Lower lobe of right lung (tissue), 2 donors: ENCODE results near the gene PNCK. TPM values are rescaled to one million over a fixed set of nuclear protein-coding genes. Genes with fewer than 3 reads are reported as not detected.
"Not testable (repeated sequence)": the region's sequence is repeated elsewhere in the genome, so short reads cannot be mapped to it uniquely, and the experiment has no call there.

Source experiments
- ATAC-seq, 2 donors: fragments of 200-7000 bp; cut with Tn5 transposase; one replicate each; pipeline ENCODE4 v1.9.1; 2020 to 2022; ENCODE audit warnings: mild to moderate bottlenecking in 2 of 2, moderate library complexity in 2 of 2
- DNase-seq: peaks from one replicate; pipeline ENCODE4 v3.0.0-alpha.2; 2020
- H3K27ac ChIP-seq: fragments of 200-600 bp; one replicate; pipeline ENCODE4 v1.8.0; 2022
- H3K27me3 ChIP-seq: fragments of 200-600 bp; one replicate; pipeline ENCODE4 v1.8.0; 2022; ENCODE audit warnings: low read depth
- H3K36me3 ChIP-seq: fragments of 200-600 bp; one replicate; pipeline ENCODE4 v1.8.0; 2022; ENCODE audit warnings: mild to moderate bottlenecking
- H3K4me1 ChIP-seq: fragments of 200-600 bp; one replicate; pipeline ENCODE4 v1.8.0; 2022
- H3K4me3 ChIP-seq: fragments of 200-600 bp; one replicate; pipeline ENCODE4 v1.8.0; 2022; ENCODE audit warnings: mild to moderate bottlenecking
- H3K9me3 ChIP-seq: fragments of 200-600 bp; one replicate; pipeline ENCODE4 v1.8.0; 2022
- CTCF ChIP-seq: fragments of 200-600 bp; IDR thresholded peaks from one replicate; pipeline ENCODE4 v1.8.0; 2022; ENCODE audit warnings: antibody characterized with exemption, mild to moderate bottlenecking
- intact Hi-C: fragments of 100-400 bp; cut with DNase I; formaldehyde crosslinking; loops from one replicate; pipeline ENCODE4 v1.11.0; 2022
- total RNA-seq: library from RNA; stranded (reverse); fragmentation: NEBNext Ultra II Directional; extraction: Animal tissue kit (Norgen Biotek cat#: 25700); gene quantifications from one replicate; pipeline ENCODE4 v1.2.1, GENCODE V29; 2021
- donor health status: DM: no; HTN: yes; CAD: no; lungs with severe emphysema.

PNCK gene
- total RNA-seq, 1 donor from 2014 or later: not detected

DNA sequence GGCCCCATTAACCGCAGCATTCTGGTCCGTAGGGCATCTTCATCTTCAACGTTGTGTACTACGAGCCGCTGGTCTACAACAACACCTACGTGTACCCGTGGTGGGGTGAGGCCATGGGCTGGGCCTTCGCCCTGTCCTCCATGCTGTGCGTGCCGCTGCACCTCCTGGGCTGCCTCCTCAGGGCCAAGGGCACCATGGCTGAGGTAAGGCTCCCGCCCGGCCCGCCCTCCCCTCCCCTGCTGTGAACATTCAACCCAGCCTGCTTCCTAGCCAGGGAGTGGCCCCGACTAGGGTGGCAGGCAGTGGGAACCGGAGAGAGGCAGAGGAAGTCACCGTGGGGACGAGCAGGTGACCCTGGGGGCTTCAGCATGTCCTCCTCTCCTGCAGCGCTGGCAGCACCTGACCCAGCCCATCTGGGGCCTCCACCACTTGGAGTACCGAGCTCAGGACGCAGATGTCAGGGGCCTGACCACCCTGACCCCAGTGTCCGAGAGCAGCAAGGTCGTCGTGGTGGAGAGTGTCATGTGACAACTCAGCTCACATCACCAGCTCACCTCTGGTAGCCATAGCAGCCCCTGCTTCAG is 21.2 kb upstream of the PNCK start:
- DNase-seq: no peak
- no peak for TF ChIP-seq CTCF

DNA sequence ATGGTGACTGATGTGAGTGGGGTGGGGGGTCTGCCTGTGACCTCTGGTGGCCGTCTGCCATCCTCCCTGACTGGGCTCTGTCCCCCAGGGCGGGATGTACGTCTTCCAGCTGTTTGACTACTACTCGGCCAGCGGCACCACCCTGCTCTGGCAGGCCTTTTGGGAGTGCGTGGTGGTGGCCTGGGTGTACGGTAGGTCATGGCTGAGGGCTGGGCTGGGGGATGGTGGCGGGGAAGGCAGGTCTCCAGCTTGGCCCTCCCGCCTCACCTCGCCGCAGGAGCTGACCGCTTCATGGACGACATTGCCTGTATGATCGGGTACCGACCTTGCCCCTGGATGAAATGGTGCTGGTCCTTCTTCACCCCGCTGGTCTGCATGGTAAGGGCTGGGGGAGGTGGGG is 20.6 kb upstream of the PNCK start:
- H3K36me3 ChIP-seq, H3K4me3 ChIP-seq, intact Hi-C loops, ATAC-seq, H3K4me1 ChIP-seq, H3K27me3 ChIP-seq, H3K27ac ChIP-seq, DNase-seq, H3K9me3 ChIP-seq: not testable (repeated sequence)

More for the DNA sequence above, 21.2 kb upstream of the PNCK start:
- Histone ChIP-seq H3K36me3 (no peaks in the 10 kb centered on the region), H3K27me3 (no peaks in the 10 kb centered on the region), H3K4me3 (no peak overlapping the region), H3K4me1 (no peaks in the 10 kb centered on the region), H3K9me3 (no peaks in the 10 kb centered on the region), H3K27ac (no peak overlapping the region)
- no peak for ATAC-seq
- intact Hi-C loops: no loop called here

GRCh38 chrX:153693216-153694086 is 19.8 kb upstream of the PNCK start:
- DNase-seq: no peak

GRCh38 chrX:153692611-153693156 is 19.1 kb upstream of the PNCK start:
- no peaks in the 10 kb centered on the region for H3K27me3 ChIP-seq
- no peak overlapping the region for H3K27ac ChIP-seq
- no peaks in the 10 kb centered on the region for H3K36me3 ChIP-seq
- H3K9me3 ChIP-seq: no peaks in the 10 kb centered on the region
- intact Hi-C loops: no loop called here
- H3K4me1 ChIP-seq: no peaks in the 10 kb centered on the region
- no peak for ATAC-seq
- DNase-seq: no peak
- no peak overlapping the region for H3K4me3 ChIP-seq
- no peak for TF ChIP-seq CTCF

More at GRCh38 chrX:153693216-153694086, 19.8 kb upstream of the PNCK start:
- Histone ChIP-seq H3K9me3 (no peaks in the 10 kb centered on the region), H3K27ac (no peak overlapping the region), H3K27me3 (no peaks in the 10 kb centered on the region), H3K4me3 (no peak overlapping the region), H3K4me1 (no peaks in the 10 kb centered on the region), H3K36me3 (no peaks in the 10 kb centered on the region)
- no peak for TF ChIP-seq CTCF
- ATAC-seq: no peak
- intact Hi-C loops: no loop called here

DNA sequence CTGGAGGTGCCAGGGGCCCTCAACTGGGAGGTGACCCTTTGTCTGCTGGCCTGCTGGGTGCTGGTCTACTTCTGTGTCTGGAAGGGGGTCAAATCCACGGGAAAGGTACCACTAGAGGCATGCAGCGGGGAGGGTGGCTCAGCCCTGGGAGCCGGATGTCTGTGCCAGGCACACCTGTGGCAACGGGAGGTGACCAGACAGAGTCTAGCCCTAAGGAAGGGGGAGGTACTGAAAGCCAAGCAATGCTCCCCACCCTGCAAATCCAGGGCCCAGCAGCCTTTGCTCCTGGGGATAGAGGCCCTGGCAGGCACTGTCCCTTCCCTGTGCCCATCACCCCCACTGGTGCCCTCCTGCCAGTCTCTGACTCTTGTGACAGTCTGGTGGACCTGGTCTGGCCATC is 18.4 kb upstream of the PNCK start:
- no peak for TF ChIP-seq CTCF
- DNase-seq (no peak), ATAC-seq (no peak)
- Histone ChIP-seq H3K9me3 (no peaks in the 10 kb centered on the region), H3K4me3 (no peak overlapping the region), H3K4me1 (no peaks in the 10 kb centered on the region), H3K27me3 (no peaks in the 10 kb centered on the region), H3K36me3 (no peaks in the 10 kb centered on the region), H3K27ac (no peak overlapping the region)
- intact Hi-C loops: no loop called here

DNA sequence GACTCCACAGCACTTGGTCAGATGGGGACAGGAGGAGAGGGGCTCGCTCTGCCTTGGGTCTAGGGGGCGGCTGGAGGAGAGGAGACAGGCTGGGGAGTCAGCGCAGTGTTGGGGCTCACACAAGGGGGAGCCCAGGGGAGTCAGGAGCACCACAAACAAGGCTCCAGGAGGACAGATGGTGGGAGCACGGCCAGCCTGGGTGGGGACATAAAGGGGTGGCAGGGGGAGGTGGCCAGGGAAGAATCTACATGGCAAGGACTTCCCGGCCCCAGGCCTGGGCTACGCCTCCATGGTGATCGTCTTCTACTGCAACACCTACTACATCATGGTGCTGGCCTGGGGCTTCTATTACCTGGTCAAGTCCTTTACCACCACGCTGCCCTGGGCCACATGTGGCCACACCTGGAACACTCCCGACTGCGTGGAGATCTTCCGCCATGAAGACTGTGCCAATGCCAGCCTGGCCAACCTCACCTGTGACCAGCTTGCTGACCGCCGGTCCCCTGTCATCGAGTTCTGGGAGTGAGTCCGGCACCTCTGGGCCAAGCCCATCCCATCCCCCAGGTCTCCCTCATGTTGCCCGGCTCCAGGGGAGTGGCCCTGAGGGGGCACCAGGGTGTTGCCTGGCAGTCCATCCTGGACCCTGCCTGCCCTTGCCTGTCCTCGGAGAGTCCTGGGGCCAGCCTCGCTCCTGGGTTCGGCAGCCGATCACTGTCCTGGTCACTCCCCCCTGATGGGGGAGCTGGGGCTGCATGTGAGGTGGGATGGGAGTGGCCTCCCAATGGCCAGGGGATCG is 17.6 kb upstream of the PNCK start:
- DNase-seq, H3K27me3 ChIP-seq, H3K4me1 ChIP-seq, H3K27ac ChIP-seq, intact Hi-C loops, ATAC-seq, H3K4me3 ChIP-seq, H3K9me3 ChIP-seq, H3K36me3 ChIP-seq: not testable (repeated sequence)
